GM23338 (cell line): Measurements from ENCODE around the gene SPHK1. TPM values are rescaled to one million over a fixed set of nuclear protein-coding genes. Genes with fewer than 3 reads are reported as not detected.

Experiments
- ATAC-seq: fragments of 200-7000 bp; cut with Tn5 transposase; 3 replicates; pipeline ENCODE4 v1.9.1; 2020
- DNase-seq: peaks from one replicate; pipeline ENCODE4 v3.0.0-alpha.2; 2015; ENCODE audit warnings: low spot score
- H2AFZ ChIP-seq: fragments of 200-600 bp; sonication (generic); 2 replicates; pipeline ENCODE4 v1.8.0; 2016; ENCODE audit warnings: antibody characterized with exemption, mild to moderate bottlenecking, moderate library complexity
- H3F3A ChIP-seq: fragments of 200-600 bp; sonication (generic); replicated peaks from 2 replicates; pipeline ENCODE4 v1.8.0; 2017; ENCODE audit warnings: antibody characterized with exemption, mixed run types, low read depth
- H3K27ac ChIP-seq: fragments of 200-600 bp; sonication (generic); 2 replicates; pipeline ENCODE4 v1.6.1; 2016; ENCODE audit warnings: low read depth
- H3K27me3 ChIP-seq: fragments of 200-600 bp; sonication (generic); 2 replicates; pipeline ENCODE4 v1.8.0; 2016; ENCODE audit warnings: mild to moderate bottlenecking, mixed run types, moderate library complexity; ENCODE audit not compliant: insufficient read depth
- H3K36me3 ChIP-seq: fragments of 200-600 bp; sonication (generic); 2 replicates; pipeline ENCODE4 v1.8.0; 2016; ENCODE audit warnings: mild to moderate bottlenecking; ENCODE audit not compliant: insufficient read depth
- H3K4me1 ChIP-seq: fragments of 200-600 bp; sonication (generic); 2 replicates; pipeline ENCODE4 v1.8.0; 2016; ENCODE audit warnings: mild to moderate bottlenecking, moderate library complexity; ENCODE audit not compliant: insufficient read depth
- H3K4me2 ChIP-seq: fragments of 200-600 bp; sonication (generic); 2 replicates; pipeline ENCODE4 v1.7.1; 2017; ENCODE audit warnings: mixed run types
- H3K4me3 ChIP-seq: fragments of 200-600 bp; sonication (generic); 2 replicates; pipeline ENCODE4 v1.6.1; 2016; ENCODE audit warnings: mixed run types
- H3K79me2 ChIP-seq: fragments of 200-600 bp; sonication (generic); replicated peaks from 2 replicates; pipeline ENCODE4 v1.8.0; 2017; ENCODE audit warnings: mild to moderate bottlenecking; ENCODE audit not compliant: insufficient read depth
- H3K9me2 ChIP-seq: fragments of 200-600 bp; sonication (generic); 2 replicates; pipeline ENCODE4 v1.8.0; 2017; ENCODE audit not compliant: insufficient read depth
- H4K20me1 ChIP-seq: fragments of 200-600 bp; sonication (generic); replicated peaks from 2 replicates; pipeline ENCODE4 v1.8.0; 2017; ENCODE audit warnings: mild to moderate bottlenecking; ENCODE audit not compliant: insufficient read depth
- H3K27ac Mint-ChIP-seq: 2 replicates; pipeline ENCODE4 v1.8.0; 2020; ENCODE audit warnings: inconsistent platforms, mild to moderate bottlenecking, moderate library complexity, mixed read lengths
- H3K27me3 Mint-ChIP-seq: 3 replicates; pipeline ENCODE4 v1.8.0; 2022; ENCODE audit warnings: low read depth, mild to moderate bottlenecking, moderate library complexity, mixed read lengths, inconsistent platforms; ENCODE audit not compliant: insufficient read depth, poor library complexity
- H3K36me3 Mint-ChIP-seq: 3 replicates; pipeline ENCODE4 v1.8.0; 2021; ENCODE audit warnings: low read depth, mild to moderate bottlenecking, inconsistent platforms, moderate library complexity, mixed read lengths
- H3K4me1 Mint-ChIP-seq: 3 replicates; pipeline ENCODE4 v1.8.0; 2020; ENCODE audit warnings: mild to moderate bottlenecking, inconsistent platforms, mixed read lengths
- H3K4me3 Mint-ChIP-seq: 3 replicates; pipeline ENCODE4 v1.8.0; 2021; ENCODE audit warnings: moderate library complexity, mild to moderate bottlenecking, inconsistent platforms, mixed read lengths
- H3K9me3 Mint-ChIP-seq: 3 replicates; pipeline ENCODE4 v1.8.0; 2020; ENCODE audit warnings: moderate library complexity, mild to moderate bottlenecking, inconsistent platforms, mixed read lengths
- CREB1 ChIP-seq: fragments of 250-450 bp; sonication (Bioruptor Pico); IDR thresholded peaks from 2 replicates; pipeline ENCODE4 v1.5.0; 2020; ENCODE audit warnings: low read depth, mild to moderate bottlenecking, moderate library complexity
- EZH2 ChIP-seq: fragments of 200-600 bp; sonication (generic); IDR thresholded peaks from one replicate; pipeline ENCODE4 v1.8.0; 2017; ENCODE audit warnings: antibody characterized with exemption, mild to moderate bottlenecking, low read depth; ENCODE audit not compliant: unreplicated experiment
- ZNF114 ChIP-seq: fragments of 250-450 bp; sonication (Bioruptor Pico); IDR thresholded peaks from 2 replicates; pipeline ENCODE4 v1.5.0; 2020; ENCODE audit warnings: mild to moderate bottlenecking, moderate library complexity
- ZNF331 ChIP-seq: fragments of 250-450 bp; sonication (Bioruptor Pico); IDR thresholded peaks from 2 replicates; pipeline ENCODE4 v1.5.0; 2020; ENCODE audit warnings: low read depth, mild to moderate bottlenecking, moderate library complexity
- polyA plus RNA-seq: library from polyadenylated mRNA; unstranded; fragments of >200 nt; fragmentation: Nextera tagmentation; extraction: Ambion mirVana; gene quantifications from 2 replicates; pipeline ENCODE4 v1.2.1, GENCODE V29; 2016
- total RNA-seq: library from RNA; depleted of rRNA; stranded (reverse); fragments of >200 nt; shearing (Covaris generic); gene quantifications from 2 replicates; pipeline ENCODE4 v1.2.3, GENCODE V29; 2014
- TF ChIP-seq, protein P1 (sequence below): fragments of 250-450 bp; sonication (Bioruptor Pico); IDR thresholded peaks from 2 replicates; pipeline ENCODE4 v1.5.0; 2020; ENCODE audit warnings: mild to moderate bottlenecking, moderate library complexity

The SPHK1 gene
- total and polyA plus RNA-seq, 2 experiments from 2014 or later: 1.3 to 3.2 TPM

DNA sequence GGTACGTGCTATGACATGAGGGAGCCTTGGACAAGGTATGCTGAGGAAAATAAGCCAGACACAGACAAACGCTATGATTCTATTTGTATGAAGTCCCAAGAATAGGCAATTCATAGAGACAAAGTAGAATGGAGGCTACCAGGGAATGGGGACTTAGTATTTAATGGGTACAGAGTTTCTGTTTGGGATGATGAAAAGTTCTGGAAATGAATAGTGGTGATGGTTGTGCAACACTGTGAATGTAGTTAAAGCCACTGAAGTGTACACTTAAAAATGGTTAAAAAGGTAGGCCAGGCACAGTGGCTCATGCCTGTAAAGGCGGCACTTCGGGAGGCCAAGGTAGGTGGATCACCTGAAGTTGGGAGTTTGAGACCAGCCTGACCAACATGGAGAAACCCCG is 33.9 kb upstream of the SPHK1 start:
- Histone ChIP-seq H3K27ac (no peak overlapping the region), H4K20me1 (peaks cover 4% of the 10 kb centered on the region; the same call in 1 of the 2 replicates), H3K36me3 (peaks cover 9% of the 10 kb centered on the region), H3K4me1 (peaks cover 7% of the 10 kb centered on the region), H3K9me2 (no peaks in the 10 kb centered on the region), H3K4me2 (no peak overlapping the region), H2AFZ (no peak overlapping the region), H3K4me3 (no peak overlapping the region), H3F3A (no peaks in the 10 kb centered on the region), H3K27me3 (no peaks in the 10 kb centered on the region), H3K79me2 (peaks cover 33% of the 10 kb centered on the region)
- ATAC-seq (no peak), DNase-seq (no peak)
- Mint-ChIP-seq H3K36me3 (peaks cover 22% of the 10 kb centered on the region), H3K4me3 (no peak overlapping the region), H3K27me3 (peaks cover 14% of the 10 kb centered on the region), H3K4me1 (peaks cover 8% of the 10 kb centered on the region; the same call in 2 of the 3 replicates), H3K27ac (no peak overlapping the region), H3K9me3 (no peaks in the 10 kb centered on the region)
- TF ChIP-seq, protein P1, sequence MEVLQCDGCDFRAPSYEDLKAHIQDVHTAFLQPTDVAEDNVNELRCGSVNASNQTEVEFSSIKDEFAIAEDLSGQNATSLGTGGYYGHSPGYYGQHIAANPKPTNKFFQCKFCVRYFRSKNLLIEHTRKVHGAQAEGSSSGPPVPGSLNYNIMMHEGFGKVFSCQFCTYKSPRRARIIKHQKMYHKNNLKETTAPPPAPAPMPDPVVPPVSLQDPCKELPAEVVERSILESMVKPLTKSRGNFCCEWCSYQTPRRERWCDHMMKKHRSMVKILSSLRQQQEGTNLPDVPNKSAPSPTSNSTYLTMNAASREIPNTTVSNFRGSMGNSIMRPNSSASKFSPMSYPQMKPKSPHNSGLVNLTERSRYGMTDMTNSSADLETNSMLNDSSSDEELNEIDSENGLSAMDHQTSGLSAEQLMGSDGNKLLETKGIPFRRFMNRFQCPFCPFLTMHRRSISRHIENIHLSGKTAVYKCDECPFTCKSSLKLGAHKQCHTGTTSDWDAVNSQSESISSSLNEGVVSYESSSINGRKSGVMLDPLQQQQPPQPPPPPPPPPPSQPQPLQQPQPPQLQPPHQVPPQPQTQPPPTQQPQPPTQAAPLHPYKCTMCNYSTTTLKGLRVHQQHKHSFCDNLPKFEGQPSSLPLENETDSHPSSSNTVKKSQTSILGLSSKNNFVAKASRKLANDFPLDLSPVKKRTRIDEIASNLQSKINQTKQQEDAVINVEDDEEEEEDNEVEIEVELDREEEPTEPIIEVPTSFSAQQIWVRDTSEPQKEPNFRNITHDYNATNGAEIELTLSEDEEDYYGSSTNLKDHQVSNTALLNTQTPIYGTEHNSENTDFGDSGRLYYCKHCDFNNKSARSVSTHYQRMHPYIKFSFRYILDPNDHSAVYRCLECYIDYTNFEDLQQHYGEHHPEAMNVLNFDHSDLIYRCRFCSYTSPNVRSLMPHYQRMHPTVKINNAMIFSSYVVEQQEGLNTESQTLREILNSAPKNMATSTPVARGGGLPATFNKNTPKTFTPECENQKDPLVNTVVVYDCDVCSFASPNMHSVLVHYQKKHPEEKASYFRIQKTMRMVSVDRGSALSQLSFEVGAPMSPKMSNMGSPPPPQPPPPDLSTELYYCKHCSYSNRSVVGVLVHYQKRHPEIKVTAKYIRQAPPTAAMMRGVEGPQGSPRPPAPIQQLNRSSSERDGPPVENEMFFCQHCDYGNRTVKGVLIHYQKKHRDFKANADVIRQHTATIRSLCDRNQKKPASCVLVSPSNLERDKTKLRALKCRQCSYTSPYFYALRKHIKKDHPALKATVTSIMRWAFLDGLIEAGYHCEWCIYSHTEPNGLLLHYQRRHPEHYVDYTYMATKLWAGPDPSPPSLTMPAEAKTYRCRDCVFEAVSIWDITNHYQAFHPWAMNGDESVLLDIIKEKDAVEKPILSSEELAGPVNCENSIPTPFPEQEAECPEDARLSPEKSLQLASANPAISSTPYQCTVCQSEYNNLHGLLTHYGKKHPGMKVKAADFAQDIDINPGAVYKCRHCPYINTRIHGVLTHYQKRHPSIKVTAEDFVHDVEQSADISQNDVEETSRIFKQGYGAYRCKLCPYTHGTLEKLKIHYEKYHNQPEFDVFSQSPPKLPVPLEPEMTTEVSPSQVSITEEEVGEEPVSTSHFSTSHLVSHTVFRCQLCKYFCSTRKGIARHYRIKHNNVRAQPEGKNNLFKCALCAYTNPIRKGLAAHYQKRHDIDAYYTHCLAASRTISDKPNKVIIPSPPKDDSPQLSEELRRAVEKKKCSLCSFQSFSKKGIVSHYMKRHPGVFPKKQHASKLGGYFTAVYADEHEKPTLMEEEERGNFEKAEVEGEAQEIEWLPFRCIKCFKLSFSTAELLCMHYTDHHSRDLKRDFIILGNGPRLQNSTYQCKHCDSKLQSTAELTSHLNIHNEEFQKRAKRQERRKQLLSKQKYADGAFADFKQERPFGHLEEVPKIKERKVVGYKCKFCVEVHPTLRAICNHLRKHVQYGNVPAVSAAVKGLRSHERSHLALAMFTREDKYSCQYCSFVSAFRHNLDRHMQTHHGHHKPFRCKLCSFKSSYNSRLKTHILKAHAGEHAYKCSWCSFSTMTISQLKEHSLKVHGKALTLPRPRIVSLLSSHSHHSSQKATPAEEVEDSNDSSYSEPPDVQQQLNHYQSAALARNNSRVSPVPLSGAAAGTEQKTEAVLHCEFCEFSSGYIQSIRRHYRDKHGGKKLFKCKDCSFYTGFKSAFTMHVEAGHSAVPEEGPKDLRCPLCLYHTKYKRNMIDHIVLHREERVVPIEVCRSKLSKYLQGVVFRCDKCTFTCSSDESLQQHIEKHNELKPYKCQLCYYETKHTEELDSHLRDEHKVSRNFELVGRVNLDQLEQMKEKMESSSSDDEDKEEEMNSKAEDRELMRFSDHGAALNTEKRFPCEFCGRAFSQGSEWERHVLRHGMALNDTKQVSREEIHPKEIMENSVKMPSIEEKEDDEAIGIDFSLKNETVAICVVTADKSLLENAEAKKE (CRISPR knock-in tag): no peak
- TF ChIP-seq ZNF331: no peak
- TF ChIP-seq CREB1: no peak
- TF ChIP-seq ZNF114 (CRISPR knock-in tag): no peak

DNA sequence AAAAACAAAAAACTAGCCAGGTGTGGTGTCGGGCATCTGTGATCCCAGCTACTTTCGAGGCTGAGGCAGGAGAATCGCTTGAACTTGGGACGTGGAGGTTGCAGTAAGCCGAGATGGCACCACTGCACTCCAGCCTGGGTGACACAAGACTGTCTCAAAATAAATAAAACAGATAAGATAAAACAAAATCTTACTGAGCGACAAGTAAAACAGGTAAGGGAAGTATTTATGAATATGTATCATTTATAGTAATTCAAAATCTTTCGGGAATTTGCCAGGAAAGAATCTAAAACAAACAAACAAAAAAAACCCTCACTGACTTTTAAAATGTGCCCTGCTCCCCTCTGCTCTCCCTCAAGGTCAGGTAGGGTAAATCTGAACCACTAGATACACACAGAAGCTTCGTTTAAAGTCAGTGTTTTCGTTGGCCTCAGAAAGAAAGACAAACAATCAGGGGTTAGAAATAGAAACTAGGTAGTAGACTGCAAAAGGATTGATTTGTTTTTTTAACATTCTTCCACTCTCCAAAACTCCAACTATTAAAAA is 32.8 kb upstream of the SPHK1 start:
- H3K27ac Mint-ChIP-seq: no peak overlapping the region
- H3K4me2 ChIP-seq: no peak overlapping the region
- ATAC-seq: no peak
- TF ChIP-seq, protein P1 (CRISPR knock-in tag): no peak
- TF ChIP-seq CREB1 (no peak), ZNF114 (CRISPR knock-in tag) (no peak), EZH2 (no peak)

More for the DNA sequence above, 32.8 kb upstream of the SPHK1 start:
- Mint-ChIP-seq H3K36me3 (peaks cover 12% of the 10 kb centered on the region), H3K9me3 (no peaks in the 10 kb centered on the region), H3K27me3 (peaks cover 14% of the 10 kb centered on the region), H3K4me1 (peaks cover 8% of the 10 kb centered on the region; the same call in 2 of the 3 replicates), H3K4me3 (0 out of 3 replicates have a peak overlapping the region, but pooled peaks have one; percentile 12)
- Histone ChIP-seq H3K4me1 (peaks cover 7% of the 10 kb centered on the region), H3K27ac (no peak overlapping the region), H3K79me2 (peaks cover 33% of the 10 kb centered on the region), H2AFZ (no peak overlapping the region), H4K20me1 (peaks cover 4% of the 10 kb centered on the region; the same call in 1 of the 2 replicates), H3K4me3 (no peak overlapping the region), H3K9me2 (no peaks in the 10 kb centered on the region), H3K36me3 (peaks cover 6% of the 10 kb centered on the region; the same call in 1 of the 2 replicates), H3F3A (no peaks in the 10 kb centered on the region), H3K27me3 (no peaks in the 10 kb centered on the region)
- no peak for DNase-seq
